Sigmoid colon (tissue), 7 donors: ENCODE results near the gene ANO2. TPM values are rescaled to one million over a fixed set of nuclear protein-coding genes. Genes with fewer than 3 reads are reported as not detected.

Experiments
- DNase-seq: peaks from one replicate; pipeline ENCODE4 v3.0.0-alpha.2; 2019
- H3K27ac ChIP-seq, 4 donors: fragments of 200-600 bp; sonication (generic); one replicate each; pipeline ENCODE4 v1.5.1; 2016 to 2019; ENCODE audit warnings: mild to moderate bottlenecking in 1 of 4
- H3K27me3 ChIP-seq, 3 donors: fragments of 200-600 bp; sonication (generic); one replicate each; pipeline ENCODE4 v1.5.1; 2019; ENCODE audit warnings: mild to moderate bottlenecking in 1 of 3
- H3K36me3 ChIP-seq, 4 donors: fragments of 200-600 bp; sonication (generic); one replicate each; pipeline ENCODE4 v1.5.1; 2016 to 2019
- H3K4me1 ChIP-seq, 4 donors: fragments of 200-600 bp; sonication (generic); one replicate each; pipeline ENCODE4 v1.5.1; 2017 to 2019
- H3K4me3 ChIP-seq, 4 donors: fragments of 200-600 bp; sonication (generic); one replicate each; pipeline ENCODE4 v1.5.1; 2017 to 2019; ENCODE audit warnings: mild to moderate bottlenecking in 2 of 4, moderate library complexity in 1 of 4
- H3K9me3 ChIP-seq, 4 donors: fragments of 200-600 bp in 3 of 4; sonication (generic) in 3 of 4; one replicate each; pipeline versions ENCODE4 v1.5.1 to v1.6.1; 2013 to 2019
- CTCF ChIP-seq, 4 experiments: fragments of 450-650 bp in 3 of 4; fragments of 200-600 bp in 1 of 4; IDR thresholded peaks; one replicate each; pipeline ENCODE4 v1.5.1; 2016 to 2019; ENCODE audit warnings: antibody characterized with exemption in 4 of 4, mild to moderate bottlenecking in 3 of 4, moderate library complexity in 2 of 4
- EP300 ChIP-seq, 4 donors: sonication (generic); formaldehyde crosslinking; IDR thresholded peaks; one replicate each; pipeline ENCODE4 v1.6.1; 2017; ENCODE audit warnings: antibody characterized with exemption in 4 of 4
- POLR2A ChIP-seq, 2 donors: fragments of 450-650 bp; IDR thresholded peaks; one replicate each; pipeline ENCODE4 v1.6.1; 2016; ENCODE audit warnings: antibody characterized with exemption in 2 of 2, mild to moderate bottlenecking in 2 of 2, moderate library complexity in 2 of 2
- POLR2AphosphoS5 ChIP-seq, 4 donors: sonication (generic); formaldehyde crosslinking; IDR thresholded peaks; one replicate each; pipeline ENCODE4 v1.6.1; 2017; ENCODE audit warnings: antibody characterized with exemption in 4 of 4
- WGBS, 2 donors: extraction: QIAGEN DNeasy Blood & Tissue Kit; methylation state at CpG; one replicate each; pipeline ENCODE4 v1.1.7; 2013; 5-methylcytosine and 5-hydroxymethylcytosine counted together
- intact Hi-C: fragments of 100-400 bp; cut with DNase I; formaldehyde crosslinking; loops from one replicate; pipeline ENCODE4 v1.15.1; 2023
- polyA plus RNA-seq, 3 donors: library from polyadenylated mRNA; stranded (reverse); fragments of 200-250 nt; gene quantifications; one replicate each; pipeline ENCODE4 v1.2.3, GENCODE V29; 2013
- total RNA-seq, 4 donors: library from RNA; depleted of rRNA; stranded (reverse); fragments of >200 nt; gene quantifications; one replicate each; pipeline ENCODE4 v1.1.0, GENCODE V29; 2016
- donor health status: healthy with polysubstance abuse.
- donor health status: Bipolar disorder and iron deficiency.
- donor health status: healthy.

ANO2 gene
- total and polyA plus RNA-seq, 7 donors, result 0.46 to 4.3 (median 1.8) TPM; not detected in 1

DNA sequence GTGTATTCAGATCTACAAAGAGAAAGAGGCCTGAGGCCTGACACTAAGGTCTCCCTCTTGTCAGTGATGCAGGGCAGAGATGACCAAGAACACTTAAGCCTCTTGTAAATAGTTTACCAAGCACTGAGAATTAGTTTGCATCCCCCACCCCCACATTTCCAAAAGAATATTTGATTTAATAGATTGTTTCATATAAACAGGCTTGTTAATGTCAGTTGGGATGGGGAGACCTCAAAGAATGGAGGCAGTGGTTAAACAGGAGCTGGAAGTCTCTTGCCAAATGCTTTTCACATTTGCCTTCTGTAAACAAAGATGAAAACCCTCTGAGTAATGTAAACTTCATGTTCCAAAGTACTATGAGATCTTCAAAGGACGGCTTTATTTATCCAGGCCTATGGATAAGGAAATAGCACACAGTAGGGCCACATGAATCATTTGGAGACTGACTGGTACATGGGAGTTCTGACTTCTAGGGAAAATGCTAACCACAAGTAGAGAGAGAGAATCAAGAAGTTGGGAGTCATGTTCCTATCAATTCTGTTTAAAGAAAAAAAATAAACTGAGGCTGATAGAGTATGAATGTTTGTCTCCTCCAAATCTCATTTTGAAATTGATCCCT lies 234.7 kb downstream of the ANO2 start:
- WGBS, 2 donors, result 36 to 84% methylated on average over 1 of the region's 1 CpG
- TF ChIP-seq CTCF (IDR thresholded peaks at IDR 0.05), result no peak
- no peak for TF ChIP-seq EP300 (IDR thresholded peaks at IDR 0.05)
- no peak for TF ChIP-seq POLR2AphosphoS5 (IDR thresholded peaks at IDR 0.05)
- no peak for TF ChIP-seq POLR2A (IDR thresholded peaks at IDR 0.05)
- no peak for DNase-seq
- H3K36me3 ChIP-seq, result no peaks in the 10 kb centered on the region
- H3K27ac ChIP-seq, result no peak overlapping the region
- peaks cover 0 to under 1% (median 0%) of the 10 kb centered on the region in 4 donors for H3K4me1 ChIP-seq
- H3K9me3 ChIP-seq, result no peaks in the 10 kb centered on the region
- no peak overlapping the region for H3K4me3 ChIP-seq
- no peaks in the 10 kb centered on the region for H3K27me3 ChIP-seq
- intact Hi-C loops, result no loop called here

- Histone ChIP-seq H3K27me3 (no peaks in the 10 kb centered on the region), H3K27ac (no peak overlapping the region), H3K4me3 (no peak overlapping the region), H3K9me3 (no peaks in the 10 kb centered on the region), H3K4me1 (no peaks in the 10 kb centered on the region), H3K36me3 (no peaks in the 10 kb centered on the region)
- intact Hi-C loops, result no loop called here
- no peak for DNase-seq
- no peak for TF ChIP-seq CTCF (IDR thresholded peaks at IDR 0.05)
- TF ChIP-seq POLR2AphosphoS5 (IDR thresholded peaks at IDR 0.05), result no peak
- no peak for TF ChIP-seq POLR2A (IDR thresholded peaks at IDR 0.05)
- no peak for TF ChIP-seq EP300 (IDR thresholded peaks at IDR 0.05)
Measured at GRCh38 chr12:5708371-5708770, 236.7 kb downstream of the ANO2 start.

DNA sequence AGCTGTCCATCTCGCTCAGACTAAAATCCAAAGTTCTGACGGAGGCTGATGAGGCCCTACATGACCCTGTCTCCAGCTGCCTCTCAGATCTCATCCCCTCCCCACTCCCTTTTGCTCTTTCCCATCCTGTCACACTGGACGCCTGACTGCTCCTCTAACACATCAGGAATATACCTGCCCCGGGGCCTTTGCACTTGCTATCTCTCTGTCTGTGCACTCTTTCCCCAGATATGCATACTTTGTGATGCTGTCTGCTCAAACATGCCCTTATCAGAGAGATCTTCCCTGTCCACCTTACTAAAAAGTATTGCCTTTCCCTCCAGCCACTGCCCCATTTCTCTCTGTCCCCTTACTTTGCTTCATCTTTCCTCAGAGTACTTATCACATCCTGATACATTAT lies 238.8 kb downstream of the ANO2 start:
- Histone ChIP-seq H3K36me3 (no peaks in the 10 kb centered on the region), H3K4me1 (no peaks in the 10 kb centered on the region), H3K9me3 (no peaks in the 10 kb centered on the region), H3K27me3 (no peaks in the 10 kb centered on the region), H3K4me3 (no peak overlapping the region), H3K27ac (no peak overlapping the region)
- DNase-seq, result no peak
- intact Hi-C loops, result no loop called here
- 93 to 95% methylated on average over 4 of the region's 4 CpGs for WGBS, 2 donors
- no peak for TF ChIP-seq POLR2AphosphoS5 (IDR thresholded peaks at IDR 0.05)
- no peak for TF ChIP-seq POLR2A (IDR thresholded peaks at IDR 0.05)

GRCh38 chr12:5705791-5706190 lies 239.3 kb downstream of the ANO2 start:
- Histone ChIP-seq H3K27ac (no peak overlapping the region), H3K27me3 (no peaks in the 10 kb centered on the region), H3K4me1 (no peaks in the 10 kb centered on the region), H3K36me3 (no peaks in the 10 kb centered on the region), H3K4me3 (no peak overlapping the region), H3K9me3 (no peaks in the 10 kb centered on the region)
- DNase-seq, result no peak
- 84 to 89% methylated on average over 9 of the region's 9 CpGs for WGBS, 2 donors
- no peak for TF ChIP-seq POLR2A (IDR thresholded peaks at IDR 0.05)
- no peak for TF ChIP-seq CTCF (IDR thresholded peaks at IDR 0.05)
- intact Hi-C loops, result no loop called here

DNA sequence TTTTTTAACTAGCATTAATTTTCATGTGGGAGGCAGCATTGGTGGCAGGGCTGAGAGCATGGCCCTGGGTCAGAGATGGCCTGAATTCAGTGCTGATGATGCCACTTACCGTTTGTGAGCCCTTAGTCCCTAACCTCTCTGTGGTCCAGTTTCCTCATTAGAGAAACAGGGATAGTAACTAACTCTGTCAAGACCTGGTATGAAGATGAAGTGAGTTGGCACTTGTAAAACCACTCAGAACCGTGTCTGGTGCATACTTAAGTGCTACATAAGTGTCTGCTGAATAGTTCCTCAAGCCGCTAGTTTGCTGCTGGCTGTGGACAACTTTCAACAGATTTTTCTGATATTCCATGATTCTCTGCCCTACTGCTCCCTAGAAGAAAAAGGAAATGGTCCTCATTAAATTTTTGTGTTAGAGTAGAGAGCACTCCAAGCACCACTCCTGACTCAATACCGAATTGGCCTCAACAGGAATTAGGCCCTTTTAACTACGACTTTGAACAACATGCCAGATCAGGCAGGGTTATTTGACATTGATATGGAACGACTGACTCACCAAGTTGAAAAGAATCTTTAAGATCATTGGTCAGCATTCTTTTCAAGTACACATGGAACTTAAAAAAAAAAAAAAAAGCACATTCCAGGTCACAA lies 250.2 kb downstream of the ANO2 start:
- Histone ChIP-seq H3K9me3 (peaks cover 0 to 5% (median 0%) of the 10 kb centered on the region in 4 donors), H3K4me3 (no peak overlapping the region), H3K27me3 (no peaks in the 10 kb centered on the region), H3K4me1 (no peaks in the 10 kb centered on the region), H3K36me3 (no peaks in the 10 kb centered on the region), H3K27ac (no peak overlapping the region)
- WGBS, 2 donors, result 74 to 76% methylated on average over 6 of the region's 6 CpGs
- intact Hi-C loops, result no loop called here
- TF ChIP-seq CTCF (IDR thresholded peaks at IDR 0.05) (no peak), EP300 (IDR thresholded peaks at IDR 0.05) (no peak), POLR2AphosphoS5 (IDR thresholded peaks at IDR 0.05) (no peak), POLR2A (IDR thresholded peaks at IDR 0.05) (no peak)
- DNase-seq, result no peak
